Lung microvascular endothelial cell (primary cell): ENCODE measurements around the gene NECTIN2. TPM values are rescaled to one million over a fixed set of nuclear protein-coding genes. Genes with fewer than 3 reads are reported as not detected.
"Not testable (repeated sequence)": the region's sequence is repeated elsewhere in the genome, so short reads cannot be mapped to it uniquely, and the experiment has no call there.

ENCODE experiments used
- DNase-seq, 2 donors: peaks; one replicate each; pipeline versions ENCODE4 v3.0.0 to v3.0.0-alpha.2; 2010; ENCODE audit warnings: low read depth in 2 of 2
- total RNA-seq: library from RNA; depleted of rRNA; stranded (reverse); fragments of >200 nt; gene quantifications from 2 replicates; pipeline ENCODE4 v1.2.1, GENCODE V29; 2014

The NECTIN2 gene
- total RNA-seq, 1 donor from 2014 or later = 118 TPM

GRCh38 chr19:44817725-44818465, 28.2 kb upstream of the NECTIN2 start:
- no peak for DNase-seq

GRCh38 chr19:44818466-44819031, 27.5 kb upstream of the NECTIN2 start:
- DNase-seq = no peak

GRCh38 chr19:44819246-44819832, 26.8 kb upstream of the NECTIN2 start:
- no peak for DNase-seq

DNA sequence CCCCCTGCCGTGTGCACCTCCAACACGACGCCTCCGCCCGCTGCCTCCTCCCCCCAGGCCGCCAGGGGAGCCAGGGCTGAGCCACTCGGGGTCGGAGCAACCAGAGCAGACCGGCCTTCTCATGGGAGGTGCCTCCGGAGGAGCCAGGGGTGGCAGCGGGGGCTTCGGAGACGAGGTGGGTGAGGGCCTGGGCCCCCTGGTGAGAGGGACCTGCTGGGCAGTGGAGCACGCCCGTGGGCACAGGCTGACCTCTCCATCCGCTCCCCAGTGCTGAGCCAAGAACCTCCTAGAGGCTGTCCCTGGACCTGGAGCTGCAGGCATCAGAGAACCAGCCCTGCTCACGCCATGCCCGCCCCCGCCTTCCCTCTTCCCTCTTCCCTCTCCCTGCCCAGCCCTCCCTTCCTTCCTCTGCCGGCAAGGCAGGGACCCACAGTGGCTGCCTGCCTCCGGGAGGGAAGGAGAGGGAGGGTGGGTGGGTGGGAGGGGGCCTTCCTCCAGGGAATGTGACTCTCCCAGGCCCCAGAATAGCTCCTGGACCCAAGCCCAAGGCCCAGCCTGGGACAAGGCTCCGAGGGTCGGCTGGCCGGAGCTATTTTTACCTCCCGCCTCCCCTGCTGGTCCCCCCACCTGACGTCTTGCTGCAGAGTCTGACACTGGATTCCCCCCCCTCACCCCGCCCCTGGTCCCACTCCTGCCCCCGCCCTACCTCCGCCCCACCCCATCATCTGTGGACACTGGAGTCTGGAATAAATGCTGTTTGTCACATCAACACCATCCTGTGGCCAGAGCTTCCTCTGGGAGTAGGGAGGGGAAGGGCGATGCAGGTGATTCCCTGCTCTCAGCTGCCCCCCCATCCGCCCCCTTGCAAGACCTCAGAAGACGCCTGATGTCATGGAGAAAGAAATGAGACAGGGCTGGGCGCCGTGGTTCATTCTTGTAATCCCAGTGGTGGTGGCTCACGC, 25.2 kb upstream of the NECTIN2 start:
- peak; percentile 35 to 39 for DNase-seq

DNA sequence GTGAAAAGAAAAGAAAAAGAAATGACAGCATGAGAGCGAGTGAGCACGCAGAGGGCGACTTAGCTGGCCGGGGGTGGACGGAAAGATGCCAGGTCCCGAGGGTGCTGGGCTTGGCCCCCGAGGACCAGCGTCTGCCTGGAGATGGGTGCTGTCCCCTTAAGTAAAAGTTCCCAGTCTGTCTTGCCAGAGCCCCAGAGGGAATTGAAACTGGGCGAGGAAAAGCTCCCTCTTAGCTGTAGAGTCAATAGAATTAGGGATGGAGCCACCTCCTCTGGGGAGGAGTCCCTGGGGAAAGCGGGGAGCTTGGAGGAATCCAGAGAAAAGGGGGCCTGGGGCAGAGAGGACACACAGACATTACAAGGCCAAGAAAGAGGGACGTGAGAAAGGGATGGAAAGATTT, 23.9 kb upstream of the NECTIN2 start:
- DNase-seq = no peak

DNA sequence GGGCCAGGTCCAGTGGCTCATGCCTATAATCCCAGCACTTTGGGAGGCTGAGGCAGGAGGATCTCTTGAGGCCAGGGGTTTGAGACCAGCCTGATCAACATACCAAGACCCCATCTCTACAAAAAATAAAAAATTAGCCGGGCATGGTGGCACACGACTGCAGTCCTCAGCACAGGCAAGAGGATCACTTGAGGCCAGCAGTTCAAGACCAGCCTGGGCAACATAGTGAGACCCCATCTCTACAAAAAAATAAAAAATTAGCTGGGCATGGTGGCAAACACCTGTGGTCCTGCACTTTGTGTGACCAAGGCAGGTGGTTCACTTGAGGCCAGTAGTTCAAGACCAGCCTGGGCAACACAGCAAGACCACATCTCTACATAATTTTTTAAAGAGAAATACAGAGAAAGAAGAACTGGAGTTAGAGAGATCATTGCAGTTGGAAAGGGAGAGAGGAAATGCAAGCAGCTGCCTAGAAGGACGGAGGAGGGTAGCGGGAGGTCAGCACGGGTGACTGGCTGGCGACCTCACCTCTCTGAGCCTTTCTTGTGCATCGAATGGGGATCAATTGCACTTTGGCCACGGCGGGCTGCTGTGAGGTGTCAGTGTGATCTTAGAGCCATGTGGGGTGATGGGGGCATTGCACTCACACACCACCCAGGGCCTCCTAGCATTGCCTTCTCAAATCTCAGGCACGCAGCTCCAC, 23.3 kb upstream of the NECTIN2 start:
- no peak for DNase-seq

DNA sequence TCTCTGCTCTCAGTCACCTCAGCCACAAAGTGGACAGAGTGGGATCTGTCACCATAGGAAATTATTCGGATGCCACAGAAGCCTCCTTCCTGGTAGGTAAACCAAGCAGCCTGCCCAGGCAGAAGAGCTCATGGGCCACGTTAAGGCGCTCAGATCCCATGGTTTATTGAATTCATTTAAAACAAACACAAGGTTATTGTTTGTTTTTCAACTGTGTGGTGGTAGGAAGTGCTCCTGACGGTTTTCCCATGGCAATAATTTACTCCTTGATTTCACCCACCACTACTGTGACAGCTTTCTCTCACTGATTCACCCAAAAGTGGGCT, 22.8 kb upstream of the NECTIN2 start:
- DNase-seq = peak in 1 of 2 donors; percentile 16

DNA sequence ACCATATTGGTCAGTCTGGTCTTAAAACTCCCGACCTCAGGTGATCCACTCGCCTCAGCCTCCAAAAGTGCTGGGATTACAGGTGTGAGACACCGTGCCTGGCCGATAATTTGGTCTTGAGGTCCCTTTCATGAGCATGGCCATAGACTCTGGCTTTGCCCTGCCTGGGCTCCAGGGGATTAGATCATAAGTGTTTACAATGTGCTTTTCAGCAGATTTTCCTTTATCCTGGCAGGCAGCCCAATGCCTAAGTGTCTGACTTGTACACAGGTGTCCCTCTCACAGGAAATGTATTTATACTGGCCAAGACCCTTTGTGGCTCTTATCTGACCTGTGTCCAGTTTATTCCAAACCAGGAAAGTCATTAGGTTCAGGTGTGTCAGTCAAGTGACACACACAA, 21.3 kb upstream of the NECTIN2 start:
- peak in 1 of 2 donors; percentile 30 for DNase-seq

DNA sequence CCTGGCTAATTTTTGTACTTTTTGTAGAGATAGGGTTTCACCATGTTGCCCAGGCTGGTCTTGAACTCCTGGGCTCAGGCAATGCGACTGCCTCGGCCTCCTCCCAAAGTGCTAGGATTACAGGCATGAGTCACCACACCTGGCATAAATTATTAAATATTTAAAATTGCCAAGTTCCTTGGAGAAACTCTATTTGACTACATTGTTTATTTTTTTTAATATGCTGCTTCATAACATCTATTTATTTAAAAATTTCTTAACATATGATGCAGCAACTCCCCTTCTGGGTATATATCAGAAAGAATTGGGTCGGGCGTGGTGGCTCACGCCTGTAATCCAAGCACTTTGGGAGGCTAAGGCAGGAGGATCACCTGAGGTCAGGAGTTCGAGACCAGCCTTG, 13.2 kb upstream of the NECTIN2 start:
- not testable (repeated sequence) for DNase-seq

DNA sequence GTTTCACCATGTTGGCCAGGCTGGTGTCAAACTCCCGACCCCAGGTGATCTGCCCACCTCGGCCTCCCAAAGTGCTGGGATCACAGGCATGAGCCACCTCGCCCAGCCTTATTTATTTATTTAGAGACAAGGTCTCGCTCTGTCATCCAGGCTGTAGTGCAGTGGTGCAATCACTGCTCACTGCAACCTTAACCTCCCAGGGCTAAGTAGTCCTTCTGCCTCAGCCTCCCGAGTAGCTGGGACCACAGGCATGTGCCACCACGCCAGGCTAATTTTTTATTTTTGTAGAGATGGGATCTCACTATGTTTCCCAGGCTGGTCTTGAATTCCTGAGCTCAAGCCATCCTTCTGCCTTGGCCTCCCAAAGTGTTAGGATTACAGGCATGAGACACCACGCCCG, 11.7 kb upstream of the NECTIN2 start:
- DNase-seq = not testable (repeated sequence)

DNA sequence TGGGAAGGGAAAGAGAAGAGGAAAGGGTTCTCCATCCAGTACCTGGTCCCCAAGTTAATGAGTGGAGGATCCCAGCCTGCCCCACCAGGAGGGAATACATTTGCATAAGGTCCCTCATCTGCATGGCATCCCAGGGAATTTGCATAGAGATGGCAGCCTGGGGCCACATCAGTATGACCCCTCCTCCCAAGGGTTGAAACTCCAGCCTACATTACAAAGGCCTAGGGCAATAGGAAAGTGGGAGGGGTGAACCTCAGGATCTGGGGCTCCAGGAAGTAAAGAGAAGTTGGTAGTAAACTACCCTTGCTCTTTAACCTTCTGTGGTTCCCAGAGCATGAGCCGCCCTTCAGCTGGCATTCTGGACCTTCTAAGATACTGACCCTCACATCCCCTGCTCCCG, 6.8 kb upstream of the NECTIN2 start:
- no peak for DNase-seq

DNA sequence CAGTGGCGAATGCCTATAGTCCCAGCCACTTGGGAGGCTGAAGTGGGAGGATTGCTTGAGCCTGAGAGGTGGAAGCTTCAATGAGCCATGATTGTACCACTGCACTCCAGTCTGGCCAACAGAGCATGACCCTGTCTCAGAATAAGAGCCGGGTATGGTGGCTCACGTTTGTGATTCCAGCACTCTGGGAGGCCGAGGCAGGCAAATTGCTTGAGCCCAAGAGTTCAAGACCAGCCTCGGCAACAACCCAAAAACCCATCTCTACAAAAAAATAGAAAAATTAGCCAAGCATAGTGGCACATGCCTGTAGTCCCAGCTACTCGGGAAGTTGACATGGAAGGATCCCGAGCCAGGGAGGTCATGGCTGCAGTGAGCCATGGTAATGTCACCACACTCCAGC, 5.3 kb upstream of the NECTIN2 start:
- no peak for DNase-seq

- no peak for DNase-seq
Observed at GRCh38 chr19:44841231-44841630, 4.9 kb upstream of the NECTIN2 start.

DNA sequence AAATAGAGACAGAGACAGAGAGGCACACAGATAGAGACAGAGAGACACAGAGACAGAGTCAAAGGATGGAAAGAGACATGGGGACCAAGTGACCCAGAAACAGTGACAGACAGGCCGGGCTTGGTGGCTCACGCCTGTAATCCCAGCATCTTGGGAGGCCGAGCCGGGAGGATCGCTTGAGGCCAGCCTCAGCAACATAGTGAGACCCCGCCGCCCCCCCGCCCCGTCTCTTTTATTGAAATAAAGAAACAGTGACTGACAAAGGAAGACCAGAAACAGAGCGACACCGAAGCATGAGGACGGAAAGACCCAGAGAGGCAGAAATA, 848 bp upstream of the NECTIN2 start:
- DNase-seq = no peak

GRCh38 chr19:44846455-44847143, 502 bp downstream of the NECTIN2 start:
- DNase-seq = peak in 1 of 2 donors; percentile 35

- DNase-seq = peak; percentile 53 to 74
Observed at GRCh38 chr19:44847144-44848035, 1.3 kb downstream of the NECTIN2 start.

GRCh38 chr19:44848036-44848811, 2.1 kb downstream of the NECTIN2 start:
- peak; percentile 70 to 80 for DNase-seq

GRCh38 chr19:44848812-44849447, 2.8 kb downstream of the NECTIN2 start:
- peak in 1 of 2 donors; percentile 18 for DNase-seq
